SU-DHL-6 (cell line): ENCODE measurements around the gene INSM1.

ENCODE experiments used
- H2AFZ ChIP-seq: fragments of 200-600 bp; sonication (generic); 2 replicates; pipeline ENCODE4 v1.6.1; 2014; ENCODE audit warnings: low read depth, mild to moderate bottlenecking, moderate library complexity, mixed read lengths, antibody characterized with exemption, low read length; ENCODE audit not compliant: severe bottlenecking
- H3F3A ChIP-seq: fragments of 200-600 bp; shearing (Covaris generic); 2 replicates; pipeline ENCODE4 v1.6.0; 2016; ENCODE audit warnings: antibody characterized with exemption, mild to moderate bottlenecking; ENCODE audit not compliant: insufficient read depth
- H3K27ac ChIP-seq: fragments of 200-600 bp; sonication (generic); 2 replicates; pipeline ENCODE4 v1.5.1; 2016; ENCODE audit warnings: low read depth, mild to moderate bottlenecking, low read length, moderate library complexity, mixed read lengths
- H3K27me3 ChIP-seq: fragments of 200-600 bp; sonication (generic), shearing (Covaris generic); 2 replicates; pipeline ENCODE4 v1.6.0; 2014; ENCODE audit warnings: mild to moderate bottlenecking, low read length
- H3K36me3 ChIP-seq: fragments of 200-600 bp; sonication (generic); 2 replicates; pipeline ENCODE4 v1.6.1; 2014; ENCODE audit warnings: mild to moderate bottlenecking, low read length, mixed read lengths
- H3K4me2 ChIP-seq: fragments of 300-600, 200-600 bp; shearing (Covaris generic), sonication (generic); 2 replicates; pipeline ENCODE4 v1.6.0; 2014; ENCODE audit warnings: low read length, low read depth, mild to moderate bottlenecking; ENCODE audit not compliant: poor library complexity, severe bottlenecking
- H3K4me3 ChIP-seq: fragments of 200-600 bp; sonication (generic); 2 replicates; pipeline ENCODE4 v1.5.1; 2014; ENCODE audit warnings: antibody characterized with exemption, low read length, mild to moderate bottlenecking, mixed read lengths; ENCODE audit not compliant: insufficient read depth, poor library complexity, severe bottlenecking
- H3K79me2 ChIP-seq: fragments of 200-600 bp; sonication (generic); 2 replicates; pipeline ENCODE4 v1.6.1; 2014; ENCODE audit warnings: mild to moderate bottlenecking, low read length, moderate library complexity; ENCODE audit not compliant: insufficient read depth
- H3K9ac ChIP-seq: fragments of 200-600 bp; sonication (generic); 2 replicates; pipeline ENCODE4 v1.7.0; 2014; ENCODE audit warnings: mild to moderate bottlenecking, low read length
- H3K9me2 ChIP-seq: fragments of 200-600 bp; sonication (generic); replicated peaks from 2 replicates; pipeline ENCODE4 v1.6.1; 2014; ENCODE audit warnings: low read length; ENCODE audit not compliant: insufficient read depth
- H3K9me3 ChIP-seq: fragments of 200-600 bp; sonication (generic); 2 replicates; pipeline ENCODE4 v1.6.1; 2014; ENCODE audit warnings: low read length, mixed read lengths; ENCODE audit not compliant: insufficient read depth
- H4K20me1 ChIP-seq: fragments of 200-600 bp; sonication (generic); 2 replicates; pipeline ENCODE4 v1.6.1; 2014; ENCODE audit warnings: low read depth, mild to moderate bottlenecking, antibody characterized with exemption, low read length, moderate library complexity, mixed read lengths
- CTCF ChIP-seq: fragments of 200-600 bp; sonication (generic); IDR thresholded peaks from one replicate; pipeline ENCODE4 v1.5.1; 2017; ENCODE audit warnings: antibody characterized with exemption, mild to moderate bottlenecking, low read length, moderate library complexity; ENCODE audit not compliant: insufficient read depth, poor library complexity, severe bottlenecking
- EZH2phosphoT487 ChIP-seq: fragments of 200-600 bp; sonication (generic), shearing (Covaris generic); conservative IDR thresholded peaks from 2 replicates; pipeline ENCODE4 v1.6.1; 2018; ENCODE audit warnings: mild to moderate bottlenecking, antibody characterized with exemption, low read length, moderate library complexity, mixed read lengths

The INSM1 gene

GRCh38 chr20:20367575-20368417 lies at the start of gene INSM1:
TSS of gene INSM1 (plus strand) at chr20:20368104. CDS start at chr20:20368268, 164 bp downstream.
- H3K4me3 ChIP-seq, result peak within 1 kb of the TSS; percentile 49
- no peak within 1 kb of the TSS for H3K27ac ChIP-seq
- peaks cover 3% of the 10 kb centered on the region; the same call in 1 of the 2 replicates for H3F3A ChIP-seq
- H3K27me3 ChIP-seq, result no peaks in the 10 kb centered on the region
- peak within 1 kb of the TSS; percentile 55 for H3K4me2 ChIP-seq
- no peaks in the 10 kb centered on the region for H3K9me3 ChIP-seq
- H2AFZ ChIP-seq, result no peak within 1 kb of the TSS
- no peaks in the 10 kb centered on the region for H3K36me3 ChIP-seq
- H3K79me2 ChIP-seq, result no peaks in the 10 kb centered on the region
- no peak for TF ChIP-seq EZH2phosphoT487
- TF ChIP-seq CTCF, result no peak
- H3K9ac ChIP-seq, result no peak within 1 kb of the TSS; the same call in 1 of the 2 replicates
- no peaks in the 10 kb centered on the region for H3K9me2 ChIP-seq
- H4K20me1 ChIP-seq, result no peaks in the 10 kb centered on the region; the same call in 1 of the 2 replicates

GRCh38 chr20:20318365-20319161 lies 49.3 kb upstream of the INSM1 start:
- Histone ChIP-seq H3K9me3 (no peaks in the 10 kb centered on the region), H3K4me3 (no peak overlapping the region), H3K27ac (no peak overlapping the region), H3K4me2 (no peak overlapping the region), H2AFZ (no peak overlapping the region), H3K27me3 (no peaks in the 10 kb centered on the region), H3K36me3 (no peaks in the 10 kb centered on the region), H3K79me2 (no peaks in the 10 kb centered on the region), H3K9me2 (no peaks in the 10 kb centered on the region), H3K9ac (no peak overlapping the region), H4K20me1 (no peaks in the 10 kb centered on the region), H3F3A (no peaks in the 10 kb centered on the region)
- TF ChIP-seq EZH2phosphoT487, result no peak
- TF ChIP-seq CTCF, result no peak

GRCh38 chr20:20321134-20321533 lies 46.8 kb upstream of the INSM1 start:
- H3K36me3 ChIP-seq, result no peaks in the 10 kb centered on the region
- no peaks in the 10 kb centered on the region for H3K9me3 ChIP-seq
- no peaks in the 10 kb centered on the region for H3K79me2 ChIP-seq
- TF ChIP-seq EZH2phosphoT487 (no peak), CTCF (no peak)
- H3K9me2 ChIP-seq, result no peaks in the 10 kb centered on the region
- H3K27ac ChIP-seq, result no peak overlapping the region
- H3K27me3 ChIP-seq, result no peaks in the 10 kb centered on the region
- H3K4me3 ChIP-seq, result no peak overlapping the region
- H3K4me2 ChIP-seq, result no peak overlapping the region
- no peak overlapping the region for H3K9ac ChIP-seq
- H3F3A ChIP-seq, result no peaks in the 10 kb centered on the region
- no peak overlapping the region for H2AFZ ChIP-seq
- H4K20me1 ChIP-seq, result no peaks in the 10 kb centered on the region
